ENCODE data around the gene CRB3. TPM values are rescaled to one million over a fixed set of nuclear protein-coding genes. Genes with fewer than 3 reads are reported as not detected.

CRB3 gene
- total RNA-seq, 1 donor from 2014 or later: not detected

DNA sequence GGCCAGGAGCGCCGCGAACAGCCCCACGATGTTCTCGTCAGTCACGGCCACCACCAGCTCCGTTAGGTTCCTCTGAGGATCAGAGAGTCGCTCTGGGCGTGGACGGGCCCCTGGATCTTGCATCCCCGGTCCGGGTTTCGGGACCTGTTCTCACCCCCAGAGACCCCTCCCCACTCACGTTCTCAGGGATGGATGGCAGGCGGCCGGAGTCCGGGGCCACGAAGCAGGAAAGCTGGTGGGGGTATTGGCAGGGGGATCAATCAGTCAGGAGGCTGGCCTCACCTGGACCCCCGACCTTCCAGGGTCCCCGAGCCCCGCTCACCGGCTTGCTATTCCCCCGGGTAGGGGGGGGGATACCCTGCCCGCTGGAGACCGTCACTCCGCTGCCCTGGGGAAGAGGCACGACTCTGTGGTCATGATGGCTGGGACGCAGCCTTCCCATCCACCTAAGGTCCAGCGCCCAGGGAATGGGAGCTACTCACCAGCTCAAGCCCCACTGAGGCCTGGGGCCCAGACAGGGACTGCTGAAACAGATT lies 12.9 kb downstream of the CRB3 start:
- H3K36me3 ChIP-seq: no peaks in the 10 kb centered on the region
- DNase-seq: no peak
- peaks cover 17% of the 10 kb centered on the region for H3K4me1 ChIP-seq
- no peak for TF ChIP-seq CTCF (IDR thresholded peaks at IDR 0.05; ENCODE audit: borderline replicate concordance)
- intact Hi-C loops (cut with micrococcal nuclease): no loop called here
- H3K27me3 ChIP-seq (ENCODE audit: low read depth): peaks cover 81% of the 10 kb centered on the region
- no peaks in the 10 kb centered on the region for H3K9me3 ChIP-seq (replicated peaks)
- no peak overlapping the region for H3K27ac ChIP-seq (replicated peaks)
- H3K4me3 ChIP-seq: peak overlapping the region; percentile 48

GRCh38 chr19:6478815-6479214 lies 14.7 kb downstream of the CRB3 start:
- H3K4me1 ChIP-seq: peaks cover 17% of the 10 kb centered on the region
- no peak for DNase-seq
- peaks cover 69% of the 10 kb centered on the region for H3K27me3 ChIP-seq (ENCODE audit: low read depth)
- H3K36me3 ChIP-seq: no peaks in the 10 kb centered on the region
- H3K27ac ChIP-seq (replicated peaks): no peak overlapping the region
- no peak for TF ChIP-seq CTCF (IDR thresholded peaks at IDR 0.05; ENCODE audit: borderline replicate concordance)
- no peak overlapping the region for H3K4me3 ChIP-seq
- H3K9me3 ChIP-seq (replicated peaks): no peaks in the 10 kb centered on the region
- intact Hi-C loops (cut with micrococcal nuclease): no loop called here

DNA sequence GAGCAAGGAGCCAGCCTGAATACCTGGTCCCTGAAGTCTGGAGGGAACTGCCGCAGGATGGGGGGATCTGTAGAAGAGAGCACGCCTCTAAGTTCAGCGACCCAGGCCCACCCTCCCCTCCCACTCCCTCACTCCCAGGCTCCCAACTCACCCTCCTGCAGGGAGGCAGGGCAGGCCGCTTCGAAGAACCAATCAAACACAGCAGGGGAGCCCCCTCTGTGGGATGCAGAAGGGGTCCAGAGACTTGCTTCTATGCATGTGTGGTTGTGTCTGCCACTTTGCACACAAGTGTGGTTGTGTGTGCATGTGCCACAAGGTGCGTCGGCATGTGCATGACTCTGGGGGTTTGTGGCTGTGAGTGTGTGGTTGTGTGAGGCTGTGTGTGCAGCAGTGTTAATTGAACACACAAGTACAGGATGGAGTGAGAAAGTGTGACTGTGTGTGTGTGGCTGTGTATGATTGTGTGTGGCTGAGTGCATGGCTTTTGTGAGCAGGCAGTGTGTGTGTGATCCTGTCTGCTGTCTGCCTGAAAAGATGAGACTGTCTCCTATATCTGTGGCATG lies 15.8 kb downstream of the CRB3 start:
- H3K27me3 ChIP-seq (ENCODE audit: low read depth): peaks cover 58% of the 10 kb centered on the region
- TF ChIP-seq CTCF (IDR thresholded peaks at IDR 0.05; ENCODE audit: borderline replicate concordance): no peak
- DNase-seq: no peak
- no peak overlapping the region for H3K27ac ChIP-seq (replicated peaks)
- no peaks in the 10 kb centered on the region for H3K36me3 ChIP-seq
- intact Hi-C loops (cut with micrococcal nuclease): no loop called here
- peaks cover 17% of the 10 kb centered on the region for H3K4me1 ChIP-seq
- H3K4me3 ChIP-seq: no peak overlapping the region
- H3K9me3 ChIP-seq (replicated peaks): no peaks in the 10 kb centered on the region

- peaks cover 9% of the 10 kb centered on the region for H3K4me1 ChIP-seq
- no peaks in the 10 kb centered on the region for H3K36me3 ChIP-seq
- H3K27me3 ChIP-seq (ENCODE audit: low read depth): peaks cover 55% of the 10 kb centered on the region
- no peak for DNase-seq
- H3K27ac ChIP-seq (replicated peaks): no peak overlapping the region
- TF ChIP-seq CTCF (IDR thresholded peaks at IDR 0.05; ENCODE audit: borderline replicate concordance): no peak
- intact Hi-C loops (cut with micrococcal nuclease): no loop called here
- H3K9me3 ChIP-seq (replicated peaks): no peaks in the 10 kb centered on the region
- peak overlapping the region; percentile 44 for H3K4me3 ChIP-seq
Measured at GRCh38 chr19:6480848-6481415, 16.9 kb downstream of the CRB3 start.

- H3K9me3 ChIP-seq (replicated peaks): no peaks in the 10 kb centered on the region
- no peaks in the 10 kb centered on the region for H3K36me3 ChIP-seq
- H3K4me3 ChIP-seq: peak within 1 kb of the TSS; percentile 44
- no peak for DNase-seq
- peaks cover 54% of the 10 kb centered on the region for H3K27me3 ChIP-seq (ENCODE audit: low read depth)
- H3K27ac ChIP-seq (replicated peaks): no peak within 1 kb of the TSS
- TF ChIP-seq CTCF (IDR thresholded peaks at IDR 0.05; ENCODE audit: borderline replicate concordance): peak; percentile 62
- intact Hi-C loops (cut with micrococcal nuclease): no loop called here
- peaks cover under 1% of the 10 kb centered on the region for H3K4me1 ChIP-seq
Measured at GRCh38 chr19:6481541-6482342, 17.7 kb downstream of the CRB3 start, which contains the start of gene DENND1C. Gene DENND1C, minus strand, starts transcription at chr19:6481787. Its CDS starts 92 bp downstream, at chr19:6481695.

Data from left ventricle myocardium inferior (tissue), 1 donor.